ENCODE results near the gene TBC1D16.

TBC1D16 gene

GRCh38 chr17:80071116-80071841 lies 35.6 kb upstream of the TBC1D16 start:
- TF ChIP-seq CTCF (conservative IDR thresholded peaks at IDR 0.05; ENCODE audit: low read depth, low read length) = no peak

GRCh38 chr17:80070375-80071115 lies 34.9 kb upstream of the TBC1D16 start:
- TF ChIP-seq CTCF (conservative IDR thresholded peaks at IDR 0.05; ENCODE audit: low read depth, low read length) = no peak
- peak overlapping the region; percentile 40 for H3K4me3 ChIP-seq (ENCODE audit: low read depth, low read length)
- no peak for DNase-seq (ENCODE audit: low read depth)

More at GRCh38 chr17:80071116-80071841, 35.6 kb upstream of the TBC1D16 start:
- peak; percentile 54 for DNase-seq (ENCODE audit: low read depth)
- peak overlapping the region; percentile 40 for H3K4me3 ChIP-seq (ENCODE audit: low read depth, low read length)

GRCh38 chr17:80068301-80069222 lies 32.9 kb upstream of the TBC1D16 start:
- TF ChIP-seq CTCF (conservative IDR thresholded peaks at IDR 0.05; ENCODE audit: low read depth, low read length) = no peak
- DNase-seq (ENCODE audit: low read depth) = peak; percentile 86
- H3K4me3 ChIP-seq (ENCODE audit: low read depth, low read length) = peak overlapping the region; percentile 17

- no peak overlapping the region for H3K4me3 ChIP-seq (ENCODE audit: low read depth, low read length)
- no peak for TF ChIP-seq CTCF (conservative IDR thresholded peaks at IDR 0.05; ENCODE audit: low read depth, low read length)
- DNase-seq (ENCODE audit: low read depth) = no peak
These were observed 31.8 kb upstream of the TBC1D16 start for GRCh38 chr17:80067393-80067986.

- H3K4me3 ChIP-seq (ENCODE audit: low read depth, low read length) = no peak overlapping the region
- DNase-seq (ENCODE audit: low read depth) = no peak
- no peak for TF ChIP-seq CTCF (conservative IDR thresholded peaks at IDR 0.05; ENCODE audit: low read depth, low read length)
These were observed 30.0 kb upstream of the TBC1D16 start for GRCh38 chr17:80065478-80066170.

GRCh38 chr17:80064696-80065095 lies 29.0 kb upstream of the TBC1D16 start:
- no peak overlapping the region for H3K4me3 ChIP-seq (ENCODE audit: low read depth, low read length)
- DNase-seq (ENCODE audit: low read depth) = no peak
- TF ChIP-seq CTCF (conservative IDR thresholded peaks at IDR 0.05; ENCODE audit: low read depth, low read length) = no peak
